Neuron (in vitro differentiated cells): ENCODE measurements around the gene SLIT3.

Experiments
- H2AFZ ChIP-seq: one replicate; pipeline ENCODE4 v1.6.1; 2013; ENCODE audit warnings: low read depth, mild to moderate bottlenecking, inconsistent platforms, low read length, moderate library complexity
- H3K27me3 ChIP-seq: one replicate; pipeline ENCODE4 v1.6.1; 2013; ENCODE audit warnings: low read length; ENCODE audit not compliant: insufficient read depth
- H3K36me3 ChIP-seq: one replicate; pipeline ENCODE4 v1.6.1; 2013; ENCODE audit warnings: low read length; ENCODE audit not compliant: insufficient read depth
- H3K4me1 ChIP-seq: one replicate; pipeline ENCODE4 v1.6.1; 2013; ENCODE audit warnings: low read length; ENCODE audit not compliant: insufficient read depth
- H3K4me3 ChIP-seq: 2 replicates; pipeline ENCODE4 v1.5.1; 2013; ENCODE audit warnings: mild to moderate bottlenecking, low read length, moderate library complexity
- H3K9me3 ChIP-seq: one replicate; pipeline ENCODE4 v1.6.1; 2013; ENCODE audit warnings: low read length

Gene SLIT3

DNA sequence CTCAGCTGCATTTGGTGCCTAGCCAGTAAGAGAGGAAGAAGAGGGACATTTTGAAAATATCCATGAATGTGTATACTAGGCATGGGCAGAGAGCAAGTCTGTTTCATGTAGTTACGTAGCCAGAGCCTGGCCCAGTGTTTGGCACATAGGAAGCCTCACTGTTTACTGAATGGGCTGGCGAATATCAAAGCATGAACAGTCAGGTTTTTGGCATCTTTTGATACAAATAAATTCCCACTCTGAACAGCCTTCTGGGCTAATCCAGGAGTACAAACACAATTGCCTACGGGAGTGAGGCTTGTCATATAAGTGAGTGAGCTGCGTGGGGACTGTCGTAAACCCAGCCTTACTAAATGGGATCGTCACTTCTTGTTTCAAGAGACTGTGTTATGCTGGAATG is 468.6 kb downstream of the SLIT3 start:
- H3K9me3 ChIP-seq, result no peaks in the 10 kb centered on the region
- H3K4me3 ChIP-seq, result no peak overlapping the region
- H2AFZ ChIP-seq, result no peak overlapping the region
- peaks cover 16% of the 10 kb centered on the region for H3K4me1 ChIP-seq
- no peaks in the 10 kb centered on the region for H3K27me3 ChIP-seq
- no peaks in the 10 kb centered on the region for H3K36me3 ChIP-seq

- Histone ChIP-seq H3K27me3 (no peaks in the 10 kb centered on the region), H3K4me1 (peaks cover 17% of the 10 kb centered on the region), H2AFZ (no peak overlapping the region), H3K9me3 (no peaks in the 10 kb centered on the region), H3K4me3 (no peak overlapping the region), H3K36me3 (no peaks in the 10 kb centered on the region)
Measured at GRCh38 chr5:168831383-168831782, 469.6 kb downstream of the SLIT3 start.

DNA sequence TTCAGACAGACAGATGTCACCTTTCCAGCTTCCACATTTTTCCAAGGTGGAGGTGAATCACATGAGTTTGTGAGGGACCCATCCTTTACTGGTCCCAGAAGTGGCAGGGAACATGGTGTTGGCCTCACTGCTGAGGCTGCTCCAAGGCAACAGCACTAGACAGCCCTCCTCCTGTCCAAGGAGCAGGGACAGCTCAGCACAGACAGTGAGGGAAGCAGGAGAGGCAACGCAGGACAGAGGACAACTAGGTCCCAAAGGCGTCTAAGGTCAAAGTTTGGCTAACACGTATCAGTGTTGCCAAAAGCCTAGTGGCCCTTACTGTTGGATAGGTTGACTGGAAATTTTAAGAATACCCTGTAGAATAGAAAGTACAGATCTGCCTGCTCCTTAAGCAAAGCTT is 470.1 kb downstream of the SLIT3 start:
- no peak overlapping the region for H2AFZ ChIP-seq
- no peaks in the 10 kb centered on the region for H3K27me3 ChIP-seq
- no peak overlapping the region for H3K4me3 ChIP-seq
- H3K36me3 ChIP-seq, result no peaks in the 10 kb centered on the region
- H3K4me1 ChIP-seq, result peaks cover 13% of the 10 kb centered on the region
- no peaks in the 10 kb centered on the region for H3K9me3 ChIP-seq

GRCh38 chr5:168829922-168830417 is 471.0 kb downstream of the SLIT3 start:
- Histone ChIP-seq H3K9me3 (no peaks in the 10 kb centered on the region), H2AFZ (no peak overlapping the region), H3K4me3 (no peak overlapping the region), H3K4me1 (peaks cover 13% of the 10 kb centered on the region), H3K36me3 (no peaks in the 10 kb centered on the region), H3K27me3 (no peaks in the 10 kb centered on the region)

DNA sequence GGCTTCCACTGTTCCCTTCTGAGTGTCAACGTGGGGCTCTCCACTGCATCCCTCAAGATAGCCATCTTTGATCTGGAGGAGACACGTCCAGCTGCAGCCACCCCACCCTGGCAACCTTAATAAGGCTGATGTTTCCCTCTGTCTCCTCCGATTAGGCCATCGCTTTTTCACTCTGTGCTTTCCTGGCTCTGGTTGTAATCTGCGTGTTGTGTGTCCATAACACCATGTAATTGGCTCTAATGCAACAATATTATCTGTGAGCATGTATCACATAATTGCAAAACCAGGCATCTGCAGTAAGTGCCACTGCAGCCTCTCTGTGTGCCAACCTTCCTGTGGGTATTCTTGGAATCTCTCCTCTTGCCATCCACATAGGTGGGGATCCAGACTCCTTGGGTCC is 471.9 kb downstream of the SLIT3 start:
- no peak overlapping the region for H3K4me3 ChIP-seq
- no peaks in the 10 kb centered on the region for H3K27me3 ChIP-seq
- H3K4me1 ChIP-seq, result peaks cover 13% of the 10 kb centered on the region
- H3K9me3 ChIP-seq, result no peaks in the 10 kb centered on the region
- no peaks in the 10 kb centered on the region for H3K36me3 ChIP-seq
- no peak overlapping the region for H2AFZ ChIP-seq

GRCh38 chr5:168827636-168828035 is 473.3 kb downstream of the SLIT3 start:
- Histone ChIP-seq H3K4me1 (peaks cover 13% of the 10 kb centered on the region), H3K4me3 (no peak overlapping the region), H3K36me3 (peaks cover 5% of the 10 kb centered on the region), H3K27me3 (no peaks in the 10 kb centered on the region), H3K9me3 (no peaks in the 10 kb centered on the region), H2AFZ (no peak overlapping the region)

- Histone ChIP-seq H2AFZ (no peak overlapping the region), H3K9me3 (no peaks in the 10 kb centered on the region), H3K36me3 (peaks cover 5% of the 10 kb centered on the region), H3K27me3 (no peaks in the 10 kb centered on the region), H3K4me1 (peaks cover 13% of the 10 kb centered on the region), H3K4me3 (no peak overlapping the region)
Measured at GRCh38 chr5:168826246-168826725, 474.7 kb downstream of the SLIT3 start.

DNA sequence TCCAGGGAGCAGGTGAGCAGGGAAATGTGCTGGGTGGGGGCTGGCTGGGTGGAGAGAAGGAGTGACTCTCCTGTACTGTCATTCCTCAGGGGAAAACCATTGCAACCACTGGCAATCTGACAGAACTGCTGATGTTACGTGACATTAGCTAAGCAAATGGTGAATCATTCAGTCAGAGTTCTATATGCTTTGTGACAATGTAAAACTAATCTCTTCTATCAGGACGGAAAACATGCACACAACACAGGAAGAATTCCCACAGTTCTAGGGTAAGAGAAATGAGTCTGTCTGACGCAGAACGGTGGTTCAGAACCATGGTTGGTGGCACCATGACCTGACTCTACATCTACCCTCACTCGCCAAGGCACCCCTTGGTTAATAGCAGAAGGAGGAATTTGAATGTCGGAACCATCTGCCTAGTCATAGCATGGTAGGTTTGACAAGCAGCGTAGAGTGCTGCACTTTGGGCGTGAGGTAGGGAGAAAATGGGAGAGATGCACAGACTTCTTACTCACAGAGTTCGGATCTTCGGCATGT is 478.1 kb downstream of the SLIT3 start:
- Histone ChIP-seq H3K4me3 (no peak overlapping the region), H3K36me3 (peaks cover 5% of the 10 kb centered on the region), H3K4me1 (peaks cover 25% of the 10 kb centered on the region), H2AFZ (no peak overlapping the region), H3K9me3 (no peaks in the 10 kb centered on the region), H3K27me3 (no peaks in the 10 kb centered on the region)

- no peaks in the 10 kb centered on the region for H3K9me3 ChIP-seq
- no peak overlapping the region for H3K4me3 ChIP-seq
- peaks cover 23% of the 10 kb centered on the region for H3K4me1 ChIP-seq
- H3K36me3 ChIP-seq, result peaks cover 5% of the 10 kb centered on the region
- H3K27me3 ChIP-seq, result no peaks in the 10 kb centered on the region
- no peak overlapping the region for H2AFZ ChIP-seq
Measured at GRCh38 chr5:168822248-168822744, 478.6 kb downstream of the SLIT3 start.

GRCh38 chr5:168820874-168821273 is 480.1 kb downstream of the SLIT3 start:
- H3K4me1 ChIP-seq, result peaks cover 19% of the 10 kb centered on the region
- no peak overlapping the region for H2AFZ ChIP-seq
- H3K9me3 ChIP-seq, result no peaks in the 10 kb centered on the region
- no peaks in the 10 kb centered on the region for H3K27me3 ChIP-seq
- H3K36me3 ChIP-seq, result peaks cover 5% of the 10 kb centered on the region
- no peak overlapping the region for H3K4me3 ChIP-seq

DNA sequence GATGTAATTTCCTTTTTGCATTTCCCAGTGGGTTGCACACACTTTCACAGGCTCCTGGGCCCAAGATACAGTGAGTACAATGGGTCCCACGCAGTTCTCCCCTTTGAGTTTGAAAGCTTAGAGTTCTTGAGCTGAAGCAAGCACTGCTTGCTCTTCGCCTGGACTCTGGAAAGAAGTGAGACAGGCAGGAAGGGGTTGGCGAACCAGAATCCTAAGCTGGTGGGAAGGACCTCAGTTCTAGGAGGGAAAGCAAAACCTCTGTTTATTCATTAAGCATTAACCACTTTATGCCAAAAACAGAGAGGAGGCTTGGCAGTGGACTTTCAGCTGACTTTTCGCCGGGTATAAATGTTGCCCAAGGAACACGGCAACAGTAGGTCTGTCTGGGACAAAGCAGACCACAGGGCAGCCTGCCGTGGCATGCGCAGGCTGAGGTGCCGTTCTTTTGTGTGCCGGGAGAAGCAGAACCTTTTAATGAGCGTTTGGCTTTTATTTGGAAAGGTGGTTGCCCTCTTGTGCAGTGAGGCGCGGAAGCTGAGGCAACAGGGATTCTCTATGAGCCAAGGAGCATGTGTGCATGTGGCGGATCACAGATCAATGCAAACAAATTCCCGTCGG is 481.8 kb downstream of the SLIT3 start:
- Histone ChIP-seq H2AFZ (no peak overlapping the region), H3K4me3 (no peak overlapping the region), H3K9me3 (no peaks in the 10 kb centered on the region), H3K36me3 (peaks cover 15% of the 10 kb centered on the region), H3K4me1 (peaks cover 19% of the 10 kb centered on the region), H3K27me3 (no peaks in the 10 kb centered on the region)

GRCh38 chr5:168818558-168818957 is 482.4 kb downstream of the SLIT3 start:
- peaks cover 19% of the 10 kb centered on the region for H3K4me1 ChIP-seq
- no peak overlapping the region for H3K4me3 ChIP-seq
- H3K36me3 ChIP-seq, result peaks cover 17% of the 10 kb centered on the region
- no peaks in the 10 kb centered on the region for H3K27me3 ChIP-seq
- H3K9me3 ChIP-seq, result no peaks in the 10 kb centered on the region
- no peak overlapping the region for H2AFZ ChIP-seq

- peaks cover 12% of the 10 kb centered on the region for H3K36me3 ChIP-seq
- no peak overlapping the region for H2AFZ ChIP-seq
- peaks cover 19% of the 10 kb centered on the region for H3K4me1 ChIP-seq
Measured at GRCh38 chr5:168817591-168817990, 483.3 kb downstream of the SLIT3 start.

More at GRCh38 chr5:168817591-168817990, 483.3 kb downstream of the SLIT3 start:
- Histone ChIP-seq H3K9me3 (no peaks in the 10 kb centered on the region), H3K27me3 (no peaks in the 10 kb centered on the region), H3K4me3 (no peak overlapping the region)
